GM23248 (cell line): Measurements from ENCODE around the gene VMA21. TPM values are rescaled to one million over a fixed set of nuclear protein-coding genes. Genes with fewer than 3 reads are reported as not detected.

ENCODE experiments used
- DNase-seq: peaks from one replicate; pipeline ENCODE4 v3.0.0-alpha.2; 2015
- H2AFZ ChIP-seq: fragments of 200-600 bp; sonication (generic); 2 replicates; pipeline ENCODE4 v1.6.1; 2016; ENCODE audit warnings: antibody characterized with exemption
- H3F3A ChIP-seq: fragments of 200-600 bp; sonication (generic); 2 replicates; pipeline ENCODE4 v1.6.1; 2016; ENCODE audit warnings: mild to moderate bottlenecking, antibody characterized with exemption, mixed run types; ENCODE audit not compliant: insufficient read depth
- H3K27ac ChIP-seq: fragments of 200-600 bp; sonication (generic); 2 replicates; pipeline ENCODE4 v1.5.1; 2016; ENCODE audit warnings: mild to moderate bottlenecking
- H3K27me3 ChIP-seq: fragments of 200-600 bp; sonication (generic); replicated peaks from 2 replicates; pipeline ENCODE4 v1.6.1; 2016; ENCODE audit warnings: mild to moderate bottlenecking; ENCODE audit not compliant: insufficient read depth
- H3K36me3 ChIP-seq: fragments of 200-600 bp; sonication (generic); 2 replicates; pipeline ENCODE4 v1.6.1; 2016; ENCODE audit warnings: low read depth, mild to moderate bottlenecking
- H3K4me1 ChIP-seq: fragments of 200-600 bp; sonication (generic); 2 replicates; pipeline ENCODE4 v1.6.1; 2016; ENCODE audit warnings: mild to moderate bottlenecking; ENCODE audit not compliant: insufficient read depth
- H3K4me2 ChIP-seq: fragments of 200-600 bp; sonication (generic); one replicate; pipeline ENCODE4 v1.6.1; 2016; ENCODE audit warnings: mild to moderate bottlenecking; ENCODE audit not compliant: unreplicated experiment
- H3K4me3 ChIP-seq: fragments of 200-600 bp; sonication (generic); 2 replicates; pipeline ENCODE4 v1.5.1; 2016; ENCODE audit warnings: mild to moderate bottlenecking
- H3K79me2 ChIP-seq: fragments of 200-600 bp; sonication (generic); 2 replicates; pipeline ENCODE4 v1.6.1; 2016; ENCODE audit warnings: mild to moderate bottlenecking; ENCODE audit not compliant: insufficient read depth
- H3K9ac ChIP-seq: fragments of 200-600 bp; sonication (generic); 2 replicates; pipeline ENCODE4 v1.6.1; 2016; ENCODE audit warnings: mild to moderate bottlenecking
- H3K9me2 ChIP-seq: fragments of 200-600 bp; sonication (generic); 2 replicates; pipeline ENCODE4 v1.6.1; 2016; ENCODE audit warnings: mixed run types, mild to moderate bottlenecking, moderate library complexity; ENCODE audit not compliant: insufficient read depth
- H3K9me3 ChIP-seq: fragments of 200-600 bp; sonication (generic); one replicate; pipeline ENCODE4 v1.6.1; 2017; ENCODE audit warnings: low read depth
- H4K20me1 ChIP-seq: fragments of 200-600 bp; sonication (generic); 2 replicates; pipeline ENCODE4 v1.6.0; 2016; ENCODE audit not compliant: insufficient read depth
- EZH2 ChIP-seq: fragments of 200-600 bp; sonication (generic); IDR thresholded peaks from 2 replicates; pipeline ENCODE4 v1.6.1; 2018; ENCODE audit warnings: antibody characterized with exemption, mild to moderate bottlenecking; ENCODE audit not compliant: insufficient read depth, poor library complexity, severe bottlenecking
- EZH2phosphoT487 ChIP-seq: fragments of 200-600 bp; sonication (generic); IDR thresholded peaks from 2 replicates; pipeline ENCODE4 v1.6.1; 2018; ENCODE audit warnings: antibody characterized with exemption, moderate library complexity, mild to moderate bottlenecking, low read depth; ENCODE audit not compliant: insufficient read depth
- WGBS, 2 experiments: methylation state at CpG; one replicate each; pipeline ENCODE4 v1.1.6; 2015 to 2017; ENCODE audit warnings: low lambda C conversion rate in 2 of 2, low coverage in 1 of 2; ENCODE audit errors: missing lambda C conversion rate in 2 of 2; 5-methylcytosine and 5-hydroxymethylcytosine counted together
- in situ Hi-C: fragments of 300-500 bp; cut with MboI; formaldehyde crosslinking; loops from 2 replicates; pipeline ENCODE4 v1.15.0; 2020
- polyA plus RNA-seq: library from polyadenylated mRNA; unstranded; fragments of >200 nt; fragmentation: Nextera tagmentation; extraction: Ambion mirVana; gene quantifications from 2 replicates; pipeline ENCODE4 v1.2.1, GENCODE V29; 2016
- total RNA-seq: library from RNA; depleted of rRNA; stranded (reverse); fragments of >200 nt; shearing (Covaris generic); gene quantifications from 2 replicates; pipeline ENCODE4 v1.2.3, GENCODE V29; 2014

The VMA21 gene
- total and polyA plus RNA-seq, 2 experiments from 2014 or later = 36.7 to 65.6 TPM

DNA sequence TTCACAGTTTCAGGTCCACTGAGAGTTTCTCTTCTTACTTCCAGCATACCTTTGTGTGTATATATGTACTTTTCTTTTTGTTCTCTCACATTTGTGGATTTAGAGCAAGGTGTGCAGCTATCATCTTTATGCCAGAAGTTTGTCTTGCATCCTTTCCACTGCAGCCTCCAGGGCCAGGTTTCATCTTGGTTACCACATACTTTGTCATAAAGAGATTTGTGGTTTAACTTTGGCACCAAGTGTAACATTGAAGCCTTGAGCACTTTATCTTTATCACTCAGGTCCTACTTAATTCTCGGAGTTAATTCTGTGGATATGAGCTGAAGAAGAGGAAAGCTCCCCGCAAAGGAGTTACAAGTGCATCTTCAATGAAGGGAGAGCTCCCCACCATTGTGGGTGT is 31.4 kb upstream of the VMA21 start:
- no peaks in the 10 kb centered on the region for H3K79me2 ChIP-seq
- no peaks in the 10 kb centered on the region for H3F3A ChIP-seq
- H3K9ac ChIP-seq = no peak overlapping the region
- no peaks in the 10 kb centered on the region for H3K36me3 ChIP-seq
- no peaks in the 10 kb centered on the region for H3K4me1 ChIP-seq
- WGBS, 2 experiments = 0 to 23% methylated on average over 1 to 2 of the region's 2 CpGs
- TF ChIP-seq EZH2phosphoT487 = no peak
- no peak for TF ChIP-seq EZH2
- DNase-seq = no peak
- in situ Hi-C loops = no loop called here
- no peaks in the 10 kb centered on the region for H4K20me1 ChIP-seq
- no peaks in the 10 kb centered on the region for H3K9me3 ChIP-seq
- H3K4me3 ChIP-seq = no peak overlapping the region
- no peak overlapping the region for H3K4me2 ChIP-seq
- H3K27ac ChIP-seq = no peak overlapping the region
- H3K9me2 ChIP-seq = no peaks in the 10 kb centered on the region
- H2AFZ ChIP-seq = no peak overlapping the region
- H3K27me3 ChIP-seq = no peaks in the 10 kb centered on the region

DNA sequence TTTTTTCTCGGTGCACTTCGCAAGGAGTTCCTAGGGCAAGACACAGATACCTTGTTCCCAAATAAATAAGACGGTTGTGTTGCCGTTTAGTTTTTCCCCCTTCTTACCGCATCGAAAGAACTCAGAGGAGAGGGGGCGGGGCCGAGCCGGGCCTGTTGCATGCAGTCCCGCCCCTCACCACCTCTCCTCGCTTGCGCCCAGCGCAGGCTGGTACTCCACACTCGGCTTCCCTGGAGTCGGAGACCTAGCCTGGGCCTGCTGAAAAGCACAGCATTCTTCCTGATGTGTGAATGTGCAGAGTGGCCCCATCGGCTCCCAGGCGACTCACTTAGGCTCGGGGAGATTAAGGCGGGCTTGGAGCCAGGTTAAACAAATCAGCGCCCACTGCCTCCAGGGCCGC is 26.1 kb upstream of the VMA21 start:
- no peak for TF ChIP-seq EZH2phosphoT487
- Histone ChIP-seq H3K4me1 (no peaks in the 10 kb centered on the region), H3K4me2 (no peak overlapping the region), H3K9ac (no peak overlapping the region), H3K9me3 (no peaks in the 10 kb centered on the region), H4K20me1 (no peaks in the 10 kb centered on the region), H3K36me3 (no peaks in the 10 kb centered on the region), H3K27me3 (no peaks in the 10 kb centered on the region), H3K4me3 (no peak overlapping the region), H3F3A (no peaks in the 10 kb centered on the region), H2AFZ (no peak overlapping the region), H3K27ac (no peak overlapping the region), H3K9me2 (no peaks in the 10 kb centered on the region), H3K79me2 (no peaks in the 10 kb centered on the region)
- DNase-seq = peak; percentile 10
- in situ Hi-C loops = no loop called here
- 22 to 23% methylated on average over 15 to 18 of the region's 21 CpGs for WGBS, 2 experiments

DNA sequence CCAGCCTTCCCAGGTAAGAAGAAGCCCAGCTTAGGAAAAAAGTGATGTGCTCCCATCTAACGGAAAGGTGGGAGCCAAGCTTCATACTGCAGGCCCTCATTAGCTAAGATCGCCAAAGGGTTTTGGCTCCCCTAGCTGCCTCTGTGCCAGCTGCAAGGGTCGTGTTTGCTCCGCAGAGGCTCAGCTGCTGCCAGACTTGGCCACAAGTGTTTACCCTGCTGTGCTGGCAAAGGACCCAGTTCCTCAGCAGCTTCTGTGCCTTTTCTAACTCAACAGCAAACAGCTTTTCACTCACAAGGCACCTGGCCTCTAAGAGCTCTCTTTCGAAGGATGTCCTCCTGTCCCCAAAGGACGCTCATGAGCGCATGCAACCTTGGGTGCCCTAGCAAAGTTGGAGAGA is 12.2 kb upstream of the VMA21 start:
- 11 to 37% methylated on average over 4 to 7 of the region's 7 CpGs for WGBS, 2 experiments
- no peaks in the 10 kb centered on the region for H3F3A ChIP-seq
- no peak for TF ChIP-seq EZH2phosphoT487
- no peaks in the 10 kb centered on the region for H3K9me2 ChIP-seq
- H3K4me1 ChIP-seq = no peaks in the 10 kb centered on the region
- H3K27ac ChIP-seq = no peak overlapping the region
- DNase-seq = no peak
- no peaks in the 10 kb centered on the region for H3K79me2 ChIP-seq
- H3K36me3 ChIP-seq = no peaks in the 10 kb centered on the region
- no peaks in the 10 kb centered on the region for H3K9me3 ChIP-seq
- H4K20me1 ChIP-seq = no peaks in the 10 kb centered on the region
- H3K4me3 ChIP-seq = no peak overlapping the region
- no peaks in the 10 kb centered on the region for H3K27me3 ChIP-seq
- H2AFZ ChIP-seq = no peak overlapping the region
- H3K4me2 ChIP-seq = no peak overlapping the region
- no peak overlapping the region for H3K9ac ChIP-seq
- in situ Hi-C loops = no loop called here

DNA sequence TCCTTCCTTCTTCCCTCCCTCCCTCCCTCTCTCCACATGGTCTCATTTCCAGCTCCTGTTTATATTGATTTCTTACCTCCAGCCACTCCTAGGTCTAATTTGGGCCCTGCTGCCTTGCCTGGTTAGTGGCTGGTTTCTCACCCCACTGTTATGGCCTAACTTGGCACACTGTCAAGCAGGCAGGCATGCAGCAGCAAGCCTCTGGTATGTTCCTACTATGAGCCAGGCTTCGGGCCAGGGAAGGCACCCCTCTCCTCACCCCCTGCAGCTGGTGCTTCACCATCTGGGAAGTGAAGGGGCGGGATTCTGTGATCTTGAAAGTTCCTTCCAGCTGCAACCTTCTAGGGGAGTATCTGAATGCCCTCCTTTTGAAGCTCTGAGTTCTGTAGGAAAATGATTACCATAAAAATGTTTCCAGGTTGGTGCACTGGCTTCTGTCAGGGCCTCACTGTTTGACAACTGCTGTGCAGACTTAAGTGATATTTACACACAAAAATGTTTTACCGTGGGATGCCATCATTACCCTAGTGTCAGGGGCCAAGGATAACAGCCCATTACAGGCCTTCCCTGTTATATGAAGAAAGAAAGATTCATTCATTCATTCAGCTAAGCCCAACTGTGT is 10.1 kb upstream of the VMA21 start:
- TF ChIP-seq EZH2 (no peak), EZH2phosphoT487 (no peak)
- H4K20me1 ChIP-seq = no peaks in the 10 kb centered on the region
- no peak overlapping the region for H3K27ac ChIP-seq
- H3K9me3 ChIP-seq = no peaks in the 10 kb centered on the region
- H2AFZ ChIP-seq = no peak overlapping the region
- no peaks in the 10 kb centered on the region for H3K9me2 ChIP-seq
- 31 to 38% methylated on average over 3 of the region's 3 CpGs for WGBS, 2 experiments
- no peak overlapping the region for H3K4me2 ChIP-seq
- no peak overlapping the region for H3K4me3 ChIP-seq
- no peaks in the 10 kb centered on the region for H3K36me3 ChIP-seq
- no peaks in the 10 kb centered on the region for H3K4me1 ChIP-seq
- H3F3A ChIP-seq = no peaks in the 10 kb centered on the region
- H3K9ac ChIP-seq = no peak overlapping the region
- in situ Hi-C loops = no loop called here
- no peaks in the 10 kb centered on the region for H3K79me2 ChIP-seq
- H3K27me3 ChIP-seq = no peaks in the 10 kb centered on the region
- no peak for DNase-seq

DNA sequence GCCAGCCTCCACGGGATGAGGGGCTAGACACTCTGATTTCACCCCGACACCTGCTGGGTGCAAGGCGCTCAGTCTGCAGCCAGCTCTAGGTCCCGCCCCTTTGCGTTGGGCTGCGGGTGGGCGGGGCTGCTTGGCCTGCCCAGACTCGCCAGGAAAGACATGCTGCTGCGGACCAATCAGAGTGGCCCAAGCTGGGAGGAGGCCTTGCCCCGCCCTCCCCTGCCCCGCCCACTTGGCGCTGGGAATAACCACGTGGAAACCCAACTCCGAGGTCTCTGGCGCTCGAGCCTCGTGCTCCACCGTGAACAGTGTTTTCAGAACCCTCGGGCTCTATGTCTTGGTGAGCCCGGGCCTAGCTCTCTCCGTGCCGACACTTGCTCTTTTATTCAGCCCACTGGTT is 5.3 kb upstream of the VMA21 start:
- H2AFZ ChIP-seq = no peak overlapping the region
- peaks cover 6% of the 10 kb centered on the region; the same call in 1 of the 2 replicates for H3F3A ChIP-seq
- H3K4me1 ChIP-seq = peaks cover 8% of the 10 kb centered on the region
- no peak for DNase-seq
- H3K36me3 ChIP-seq = no peaks in the 10 kb centered on the region
- H3K9ac ChIP-seq = no peak overlapping the region
- H3K9me3 ChIP-seq = no peaks in the 10 kb centered on the region
- 91 to 94% methylated on average over 5 to 13 of the region's 22 CpGs for WGBS, 2 experiments
- H3K27me3 ChIP-seq = no peaks in the 10 kb centered on the region
- H3K4me3 ChIP-seq = no peak overlapping the region
- H3K9me2 ChIP-seq = no peaks in the 10 kb centered on the region
- H4K20me1 ChIP-seq = no peaks in the 10 kb centered on the region
- in situ Hi-C loops = no loop called here
- H3K27ac ChIP-seq = no peak overlapping the region
- H3K4me2 ChIP-seq = no peak overlapping the region
- no peaks in the 10 kb centered on the region for H3K79me2 ChIP-seq
- TF ChIP-seq EZH2phosphoT487 (no peak), EZH2 (no peak)
